HG03097 (cell line): Measurements from ENCODE around the gene C20orf141.

Experiments
- ATAC-seq: cut with Tn5 transposase; IDR thresholded peaks from one replicate; pipeline ENCODE4 v1.9.1; 2021; ENCODE audit not compliant: unreplicated experiment, low FRiP score

Gene C20orf141

DNA sequence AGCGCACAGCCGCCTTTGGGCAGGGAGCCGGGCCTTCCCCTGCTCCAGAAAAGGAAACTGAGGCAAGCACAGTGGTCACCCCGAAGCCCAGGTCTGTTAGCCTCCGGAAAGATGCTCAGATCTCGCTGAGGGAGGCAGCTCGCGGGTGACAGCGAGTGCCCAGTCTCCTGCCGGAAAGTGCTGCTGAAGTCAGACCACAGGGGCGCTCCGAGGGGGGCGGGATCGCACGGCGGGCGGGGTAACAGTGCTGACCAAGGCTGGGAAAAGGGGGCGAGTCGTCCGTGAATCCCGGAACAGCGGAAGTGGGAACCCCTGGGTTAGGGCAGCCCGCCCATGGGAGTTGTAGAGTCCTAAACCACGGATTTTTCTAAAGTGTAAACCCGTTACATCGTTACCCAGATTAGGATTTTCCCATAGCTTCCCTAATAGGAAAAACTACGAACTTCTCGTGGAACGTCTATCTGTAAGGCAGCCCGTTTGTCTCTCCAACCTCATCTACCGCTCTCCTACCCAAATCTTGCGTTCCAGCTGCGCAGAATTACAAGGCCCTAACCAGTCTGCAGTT is 26.3 kb downstream of the C20orf141 start:
- ATAC-seq = peak; percentile 10

DNA sequence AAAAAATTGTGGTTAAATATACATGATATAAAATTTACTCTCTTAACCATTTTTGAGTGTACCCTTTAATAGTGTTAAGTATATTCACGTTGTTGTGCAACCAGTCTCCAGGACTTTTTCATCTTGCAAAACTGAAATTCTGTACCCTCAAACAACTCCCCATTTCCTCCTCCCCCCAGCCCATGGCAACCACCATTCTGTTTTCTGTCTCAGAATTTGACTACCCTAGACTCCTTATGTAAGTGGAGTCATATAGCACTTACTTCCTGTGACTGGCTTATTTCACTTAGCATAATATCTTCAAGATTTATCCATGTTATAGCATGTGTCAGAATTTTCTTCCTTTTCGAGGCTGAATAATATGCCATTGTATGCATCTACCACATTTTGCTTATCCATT is 30.8 kb downstream of the C20orf141 start:
- no peak for ATAC-seq

DNA sequence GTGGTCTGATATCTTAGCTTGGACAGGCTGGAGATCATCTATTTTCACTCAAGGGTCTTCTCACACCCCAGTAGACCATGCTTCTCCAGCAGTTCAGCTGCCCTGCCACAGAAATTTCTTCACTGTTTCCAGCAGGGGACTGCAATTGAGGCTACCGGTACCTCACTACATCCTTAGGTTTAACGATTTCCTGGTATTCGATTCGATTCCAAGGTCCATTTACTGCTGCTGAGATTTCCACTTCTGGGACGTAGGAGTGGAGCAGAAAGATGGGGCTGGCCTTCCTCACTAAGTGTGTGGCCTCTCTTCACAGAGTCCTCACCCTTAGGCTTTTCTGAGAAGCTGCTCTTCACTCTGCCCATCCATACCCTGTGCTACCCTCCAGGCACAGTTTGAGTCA is 31.9 kb downstream of the C20orf141 start:
- ATAC-seq = no peak

DNA sequence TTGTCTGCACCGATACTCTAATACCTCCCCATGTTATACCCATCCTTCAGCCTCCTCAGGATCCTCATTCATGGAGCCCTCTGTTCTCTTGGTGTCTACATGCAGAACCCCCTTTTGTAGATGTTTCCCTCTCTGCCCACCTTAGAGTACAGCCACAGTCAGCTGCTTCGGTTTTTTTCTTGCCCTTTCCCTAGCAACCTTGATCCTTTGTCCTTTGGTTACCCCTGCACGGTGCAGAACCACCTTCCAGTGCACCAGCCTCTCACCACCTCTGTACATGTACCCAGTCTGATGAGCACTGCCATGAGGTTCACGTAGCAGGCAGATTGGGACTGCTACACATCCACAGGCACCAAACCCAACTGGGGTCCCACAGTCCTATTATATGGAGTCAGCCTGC is 33.0 kb downstream of the C20orf141 start:
- ATAC-seq = no peak

DNA sequence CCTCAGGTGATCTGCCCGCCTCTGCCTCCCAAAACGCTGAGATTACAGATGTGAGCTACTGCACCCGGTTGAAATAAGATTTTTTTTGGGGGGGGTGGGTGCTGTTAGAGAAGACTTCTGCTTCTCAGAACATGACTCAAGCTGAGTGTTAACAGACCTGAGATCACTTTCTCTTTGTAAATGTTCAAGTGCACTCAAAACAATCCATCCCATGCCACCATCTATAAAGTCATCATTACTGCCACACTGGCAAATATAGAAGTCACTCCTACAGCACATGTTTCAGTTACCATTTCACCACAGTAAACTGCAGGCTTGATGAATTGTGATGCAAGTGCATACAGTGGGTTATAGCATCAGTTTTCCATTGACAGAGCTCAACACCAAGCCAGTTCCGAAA is 34.7 kb downstream of the C20orf141 start:
- no peak for ATAC-seq

DNA sequence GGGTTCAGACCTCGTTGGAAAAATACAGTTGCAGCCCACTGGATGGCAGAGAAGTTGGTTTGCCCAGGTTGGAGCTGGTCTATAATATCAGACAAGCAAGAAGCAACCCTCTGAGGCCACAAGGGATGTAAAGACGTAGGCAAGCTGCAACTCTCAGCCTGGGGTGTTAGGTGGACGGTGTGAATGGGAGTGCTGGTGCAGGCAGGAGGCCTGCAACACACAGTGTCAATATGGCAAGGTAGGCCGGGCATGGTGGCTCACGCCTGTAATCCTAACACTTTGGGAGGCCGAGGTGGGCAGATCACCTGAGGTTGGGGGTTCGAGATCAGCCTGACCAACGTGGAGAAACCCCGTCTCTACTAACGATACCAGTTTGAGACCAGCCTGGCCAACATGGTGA is 36.3 kb downstream of the C20orf141 start:
- ATAC-seq = no peak

DNA sequence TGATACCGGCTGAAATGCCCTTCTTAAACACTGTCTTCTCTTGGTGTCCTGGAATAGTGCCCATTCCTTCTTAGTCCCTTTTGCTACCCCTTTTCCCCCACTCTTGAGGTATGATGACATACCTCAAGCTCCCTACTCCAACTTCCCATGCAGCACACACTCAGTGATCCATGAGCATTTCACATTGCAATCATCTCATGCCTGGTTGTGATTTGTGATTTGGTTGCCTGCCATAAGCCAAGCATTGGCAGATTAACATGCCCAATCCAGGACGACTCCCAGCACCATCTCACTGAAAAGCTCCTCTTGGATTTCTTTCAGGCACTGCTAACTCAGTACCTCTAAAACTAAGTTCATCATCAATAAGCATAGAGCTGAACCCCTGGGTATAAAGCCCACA is 43.8 kb downstream of the C20orf141 start:
- no peak for ATAC-seq

DNA sequence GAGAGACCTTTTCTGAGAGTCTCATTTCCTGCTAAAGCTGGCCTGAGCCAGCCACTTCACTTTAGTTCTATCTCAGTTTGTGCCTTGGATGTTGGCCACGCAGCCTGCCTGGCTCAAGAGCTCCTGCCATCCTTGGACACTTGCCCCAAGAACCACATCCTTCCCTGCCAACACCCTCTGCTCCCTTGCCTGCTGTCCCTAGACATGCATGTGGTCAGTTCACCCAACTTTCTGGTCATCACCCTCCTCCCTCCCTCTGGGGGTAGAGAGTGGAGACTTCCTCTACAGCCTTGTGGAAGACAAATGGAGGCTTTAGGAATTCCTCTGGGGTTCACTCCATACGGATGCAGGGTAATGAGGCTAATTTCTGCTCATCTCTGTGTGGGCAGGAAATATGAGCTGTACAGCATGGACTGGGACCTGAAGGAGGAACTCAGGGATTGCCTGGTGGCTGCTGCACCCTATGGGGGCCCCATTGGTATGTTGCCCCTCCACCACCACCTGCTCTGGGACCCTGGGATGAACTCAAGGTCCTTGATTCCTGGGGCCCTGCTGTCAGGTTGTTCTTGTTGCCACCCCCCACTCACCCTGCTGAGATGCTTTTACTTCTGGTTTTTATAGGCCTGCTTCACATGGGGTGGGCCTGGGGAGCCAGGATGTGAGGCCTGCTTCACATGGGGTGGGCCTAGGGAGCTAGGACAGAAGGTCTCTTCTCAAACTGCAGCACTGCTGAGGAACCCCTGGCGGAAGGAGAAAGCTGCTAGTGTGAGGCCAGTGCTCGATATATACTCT is 44.7 kb downstream of the C20orf141 start:
- no peak for ATAC-seq

DNA sequence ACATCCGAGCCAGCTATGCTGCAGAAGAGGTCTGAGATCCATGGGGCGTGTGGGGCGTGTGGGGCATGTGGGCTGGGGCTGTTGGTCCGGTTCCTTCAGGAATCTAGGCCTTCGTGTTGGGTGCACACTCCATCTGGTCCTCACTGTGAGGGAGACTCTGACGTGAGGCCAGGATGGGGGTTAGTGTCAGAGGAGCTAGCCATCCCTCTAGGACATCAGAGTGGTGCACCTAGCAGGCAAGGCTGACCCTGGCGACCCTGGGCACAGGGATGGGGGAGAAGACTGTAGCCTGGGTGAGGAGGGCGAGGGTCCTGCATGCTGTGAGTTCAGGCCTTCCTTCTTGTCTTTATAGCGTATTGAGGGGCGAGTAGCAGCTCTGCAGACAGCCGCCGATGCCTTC is 49.8 kb downstream of the C20orf141 start:
- no peak for ATAC-seq

DNA sequence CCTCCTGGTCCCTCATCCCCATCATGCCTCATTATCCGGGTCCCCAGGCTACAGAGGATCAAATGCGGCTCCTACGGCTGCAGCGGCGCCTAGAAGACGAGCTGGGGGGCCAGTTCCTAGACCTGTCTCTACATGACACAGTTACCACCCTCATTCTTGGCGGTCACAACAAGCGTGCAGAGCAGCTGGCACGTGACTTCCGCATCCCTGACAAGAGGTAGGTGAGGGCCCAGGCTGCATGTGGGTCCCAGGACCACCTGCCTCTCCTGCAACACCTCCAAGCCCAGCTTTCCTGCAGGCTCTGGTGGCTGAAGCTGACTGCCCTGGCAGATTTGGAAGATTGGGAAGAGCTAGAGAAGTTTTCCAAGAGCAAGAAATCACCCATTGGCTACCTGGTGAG is 50.3 kb downstream of the C20orf141 start:
- no peak for ATAC-seq
